OCI-LY1 (cell line): ENCODE measurements around the gene BSCL2.
A peak's percentile ranks its signal among the peaks of the same experiment; 100 is the strongest.
"Not testable (repeated sequence)": the region's sequence is repeated elsewhere in the genome, so short reads cannot be mapped to it uniquely, and the experiment has no call there.

ENCODE experiments used
- H2AFZ ChIP-seq: fragments of 200-600 bp; sonication (generic), shearing (Covaris generic); 2 replicates; pipeline ENCODE4 v1.6.0; 2014; ENCODE audit warnings: antibody characterized with exemption, mild to moderate bottlenecking, low read length
- H3F3A ChIP-seq: fragments of 200-600 bp; sonication (generic), shearing (Covaris generic); 2 replicates; pipeline ENCODE4 v1.6.0; 2014; ENCODE audit warnings: mild to moderate bottlenecking, antibody characterized with exemption, low read length, moderate library complexity; ENCODE audit not compliant: insufficient read depth
- H3K27ac ChIP-seq: fragments of 200-600 bp; sonication (generic); 2 replicates; pipeline ENCODE4 v1.5.1; 2014; ENCODE audit warnings: low read length, mixed run types, mild to moderate bottlenecking, low read depth; ENCODE audit not compliant: poor library complexity, severe bottlenecking
- H3K27me3 ChIP-seq: fragments of 200-600 bp; sonication (generic); 2 replicates; pipeline ENCODE4 v1.6.0; 2014; ENCODE audit warnings: antibody characterized with exemption, mild to moderate bottlenecking, low read length, moderate library complexity; ENCODE audit not compliant: insufficient read depth
- H3K36me3 ChIP-seq: fragments of 200-600 bp; sonication (generic); 2 replicates; pipeline ENCODE4 v1.6.1; 2014; ENCODE audit warnings: mild to moderate bottlenecking, antibody characterized with exemption, low read length, moderate library complexity, mixed read lengths; ENCODE audit not compliant: insufficient read depth
- H3K4me1 ChIP-seq: fragments of 200-600 bp; sonication (generic); 2 replicates; pipeline ENCODE4 v1.5.1; 2014; ENCODE audit warnings: mild to moderate bottlenecking, low read length, moderate library complexity; ENCODE audit not compliant: insufficient read depth, severe bottlenecking
- H3K4me2 ChIP-seq: fragments of 200-600 bp; sonication (generic), shearing (Covaris generic); 2 replicates; pipeline ENCODE4 v1.6.1; 2014; ENCODE audit warnings: low read length
- H3K4me3 ChIP-seq: fragments of 200-600 bp; sonication (generic); 2 replicates; pipeline ENCODE4 v1.5.1; 2014; ENCODE audit warnings: low read length, low read depth, mild to moderate bottlenecking, mixed read lengths; ENCODE audit not compliant: poor library complexity, severe bottlenecking
- H3K79me2 ChIP-seq: fragments of 200-600 bp; shearing (Covaris generic); 2 replicates; pipeline ENCODE4 v1.6.1; 2016; ENCODE audit warnings: mixed run types, low read length, mixed read lengths; ENCODE audit not compliant: insufficient read depth
- H3K9ac ChIP-seq: fragments of 200-600 bp; sonication (generic), shearing (Covaris generic); 2 replicates; pipeline ENCODE4 v1.6.1; 2014; ENCODE audit warnings: mild to moderate bottlenecking, low read length, mixed read lengths
- H3K9me2 ChIP-seq: fragments of 200-600 bp; sonication (generic), shearing (Covaris generic); 2 replicates; pipeline ENCODE4 v1.6.1; 2014; ENCODE audit warnings: low read depth, mild to moderate bottlenecking, low read length, mixed read lengths
- H3K9me3 ChIP-seq: fragments of 200-600 bp; shearing (Covaris generic); 2 replicates; pipeline ENCODE4 v1.6.1; 2014; ENCODE audit warnings: low read length, mixed read lengths
- H4K20me1 ChIP-seq: fragments of 200-600 bp; sonication (generic), shearing (Covaris generic); 2 replicates; pipeline ENCODE4 v1.6.0; 2016; ENCODE audit warnings: mild to moderate bottlenecking, low read length; ENCODE audit not compliant: insufficient read depth
- EZH2 ChIP-seq: fragments of 200-600 bp; sonication (generic), shearing (Covaris generic); IDR thresholded peaks from 2 replicates; pipeline ENCODE4 v1.8.0; 2017; ENCODE audit warnings: borderline replicate concordance, mixed run types, mild to moderate bottlenecking, antibody characterized with exemption, low read length, moderate library complexity, mixed read lengths
- TF ChIP-seq, protein P1 (sequence below): fragments of 200-600 bp; sonication (generic), shearing (Covaris generic); IDR thresholded peaks from 2 replicates; pipeline ENCODE4 v1.5.1; 2017; ENCODE audit warnings: mild to moderate bottlenecking, antibody characterized with exemption, low read length, moderate library complexity, mixed read lengths

The BSCL2 gene

GRCh38 chr11:62705413-62705812 lies 1.8 kb downstream of the BSCL2 start:
- H3K27ac ChIP-seq = peak overlapping the region; percentile 47

DNA sequence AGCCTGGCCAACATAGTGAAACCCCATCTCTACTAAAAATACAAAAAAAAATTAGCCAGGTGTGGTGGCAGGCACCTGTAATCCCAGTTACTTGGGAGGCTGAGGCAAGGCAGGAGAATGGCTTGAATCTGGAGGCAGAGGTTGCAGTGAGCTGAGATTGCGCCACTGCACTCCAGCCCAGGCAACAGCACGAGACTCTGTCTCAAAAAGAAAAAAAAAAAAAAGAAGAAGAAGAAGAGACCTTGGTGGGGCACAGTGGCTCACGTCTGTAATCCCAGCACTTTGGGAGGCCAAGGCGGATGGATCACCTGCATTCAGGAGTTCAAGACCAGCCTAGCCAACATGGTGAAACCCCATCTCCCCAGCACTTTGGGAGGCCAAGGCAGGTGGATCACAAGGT lies 3.3 kb downstream of the BSCL2 start:
- not testable (repeated sequence) for H3K27ac ChIP-seq, H2AFZ ChIP-seq, H3K9ac ChIP-seq, H3K9me3 ChIP-seq, H3K79me2 ChIP-seq, H3K27me3 ChIP-seq, H3F3A ChIP-seq, H3K4me3 ChIP-seq, H3K4me2 ChIP-seq, H3K9me2 ChIP-seq, H4K20me1 ChIP-seq
- peaks cover 52% of the 10 kb centered on the region for H3K36me3 ChIP-seq
- H3K4me1 ChIP-seq = peaks cover 34% of the 10 kb centered on the region

More at GRCh38 chr11:62705413-62705812, 1.8 kb downstream of the BSCL2 start:
- H3K9me2 ChIP-seq = no peaks in the 10 kb centered on the region
- peak overlapping the region; percentile 90 for H3K4me2 ChIP-seq
- peaks cover 47% of the 10 kb centered on the region for H3K36me3 ChIP-seq
- H3F3A ChIP-seq = 0 out of 2 replicates have a peak, but pooled peaks cover 7% of the 10 kb centered on the region
- peak overlapping the region; percentile 77 for H3K9ac ChIP-seq
- H3K4me3 ChIP-seq = peak overlapping the region; percentile 71
- no peaks in the 10 kb centered on the region for H4K20me1 ChIP-seq
- H3K79me2 ChIP-seq = no peaks in the 10 kb centered on the region
- no peaks in the 10 kb centered on the region for H3K27me3 ChIP-seq
- H2AFZ ChIP-seq = no peak overlapping the region
- no peak for TF ChIP-seq EZH2
- TF ChIP-seq, protein P1, sequence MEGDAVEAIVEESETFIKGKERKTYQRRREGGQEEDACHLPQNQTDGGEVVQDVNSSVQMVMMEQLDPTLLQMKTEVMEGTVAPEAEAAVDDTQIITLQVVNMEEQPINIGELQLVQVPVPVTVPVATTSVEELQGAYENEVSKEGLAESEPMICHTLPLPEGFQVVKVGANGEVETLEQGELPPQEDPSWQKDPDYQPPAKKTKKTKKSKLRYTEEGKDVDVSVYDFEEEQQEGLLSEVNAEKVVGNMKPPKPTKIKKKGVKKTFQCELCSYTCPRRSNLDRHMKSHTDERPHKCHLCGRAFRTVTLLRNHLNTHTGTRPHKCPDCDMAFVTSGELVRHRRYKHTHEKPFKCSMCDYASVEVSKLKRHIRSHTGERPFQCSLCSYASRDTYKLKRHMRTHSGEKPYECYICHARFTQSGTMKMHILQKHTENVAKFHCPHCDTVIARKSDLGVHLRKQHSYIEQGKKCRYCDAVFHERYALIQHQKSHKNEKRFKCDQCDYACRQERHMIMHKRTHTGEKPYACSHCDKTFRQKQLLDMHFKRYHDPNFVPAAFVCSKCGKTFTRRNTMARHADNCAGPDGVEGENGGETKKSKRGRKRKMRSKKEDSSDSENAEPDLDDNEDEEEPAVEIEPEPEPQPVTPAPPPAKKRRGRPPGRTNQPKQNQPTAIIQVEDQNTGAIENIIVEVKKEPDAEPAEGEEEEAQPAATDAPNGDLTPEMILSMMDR = no peak
- H3K4me1 ChIP-seq = peaks cover 48% of the 10 kb centered on the region
- no peaks in the 10 kb centered on the region for H3K9me3 ChIP-seq

DNA sequence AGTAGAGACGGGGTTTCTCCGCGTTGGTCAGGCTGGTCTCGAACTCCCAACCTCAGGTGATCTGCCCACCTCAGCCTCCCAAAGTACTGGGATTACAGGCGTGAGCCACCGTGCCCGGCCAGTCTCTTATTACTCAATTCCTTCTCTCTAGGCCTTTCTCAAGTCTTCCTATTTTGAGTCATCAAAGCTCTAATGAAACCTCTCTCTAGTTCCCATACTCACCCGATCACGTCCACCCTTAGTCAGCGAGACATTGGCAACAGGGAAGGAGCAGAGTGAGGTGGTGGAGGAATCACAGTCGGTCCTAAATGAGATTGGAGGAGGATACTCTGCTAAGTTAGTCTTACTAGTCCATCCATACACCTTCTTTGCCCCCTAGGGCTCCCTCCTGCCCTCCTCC lies 5.0 kb downstream of the BSCL2 start:
- no peak overlapping the region for H3K4me2 ChIP-seq

More for the DNA sequence above, 5.0 kb downstream of the BSCL2 start:
- H3K79me2 ChIP-seq = no peaks in the 10 kb centered on the region
- no peaks in the 10 kb centered on the region for H3K9me2 ChIP-seq
- H4K20me1 ChIP-seq = no peaks in the 10 kb centered on the region
- H3K4me1 ChIP-seq = peaks cover 17% of the 10 kb centered on the region
- peaks cover 52% of the 10 kb centered on the region for H3K36me3 ChIP-seq
- H3K9me3 ChIP-seq = no peaks in the 10 kb centered on the region
- no peak overlapping the region for H3K4me3 ChIP-seq
- no peak overlapping the region for H3K9ac ChIP-seq
- H3K27ac ChIP-seq = no peak overlapping the region
- no peak overlapping the region for H2AFZ ChIP-seq
- no peak for TF ChIP-seq EZH2
- TF ChIP-seq, protein P1 = no peak
- 0 out of 2 replicates have a peak, but pooled peaks cover under 1% of the 10 kb centered on the region for H3F3A ChIP-seq
- no peaks in the 10 kb centered on the region for H3K27me3 ChIP-seq
